Type B pancreatic cell (in vitro differentiated cells): Measurements from ENCODE around the gene CERS6. TPM values are rescaled to one million over a fixed set of nuclear protein-coding genes. Genes with fewer than 3 reads are reported as not detected.
"Not testable (repeated sequence)": the region's sequence is repeated elsewhere in the genome, so short reads cannot be mapped to it uniquely, and the experiment has no call there.

ENCODE experiments used
- DNase-seq: peaks from one replicate; pipeline ENCODE4 v3.0.0; 2021; ENCODE audit warnings: mixed read lengths; ENCODE audit not compliant: unreplicated experiment; ENCODE audit errors: extremely low spot score
- H3K27ac Mint-ChIP-seq: 2 replicates; pipeline ENCODE4 v1.8.0; 2021; ENCODE audit warnings: mild to moderate bottlenecking, mixed read lengths
- H3K27me3 Mint-ChIP-seq: 2 replicates; pipeline ENCODE4 v1.8.0; 2021; ENCODE audit warnings: mixed read lengths
- H3K36me3 Mint-ChIP-seq: 2 replicates; pipeline ENCODE4 v1.8.0; 2021; ENCODE audit warnings: mixed read lengths
- H3K4me1 Mint-ChIP-seq: one replicate; pipeline ENCODE4 v1.8.0; 2021; ENCODE audit warnings: mixed read lengths; ENCODE audit not compliant: unreplicated experiment
- H3K4me3 Mint-ChIP-seq: 2 replicates; pipeline ENCODE4 v1.8.0; 2021; ENCODE audit warnings: mild to moderate bottlenecking, mixed read lengths
- H3K9me3 Mint-ChIP-seq: 2 replicates; pipeline ENCODE4 v1.8.0; 2021; ENCODE audit warnings: mixed read lengths
- CTCF ChIP-seq: fragments of 200-600 bp; sonication (generic); conservative IDR thresholded peaks from 2 replicates; pipeline ENCODE4 v1.5.0; 2021; ENCODE audit warnings: antibody characterized with exemption, mild to moderate bottlenecking
- total RNA-seq: library from RNA; stranded (reverse); gene quantifications from 2 replicates; pipeline ENCODE4 v1.2.1, GENCODE V29; 2021; ENCODE audit warnings: low replicate concordance

Gene CERS6
- total RNA-seq, 1 donor from 2014 or later = 43.0 TPM

- H3K4me3 Mint-ChIP-seq = no peak overlapping the region
- no peaks in the 10 kb centered on the region for H3K36me3 Mint-ChIP-seq
- peaks cover 8% of the 10 kb centered on the region for H3K9me3 Mint-ChIP-seq
- no peak for TF ChIP-seq CTCF
- no peak overlapping the region for H3K27ac Mint-ChIP-seq
- no peaks in the 10 kb centered on the region for H3K4me1 Mint-ChIP-seq
- no peaks in the 10 kb centered on the region for H3K27me3 Mint-ChIP-seq
- DNase-seq = no peak
Observed at GRCh38 chr2:168787098-168787781, 331.2 kb downstream of the CERS6 start.

- H3K9me3 Mint-ChIP-seq = peaks cover 4% of the 10 kb centered on the region
- no peak overlapping the region for H3K27ac Mint-ChIP-seq
- DNase-seq = no peak
- no peak for TF ChIP-seq CTCF
- H3K4me1 Mint-ChIP-seq = no peaks in the 10 kb centered on the region
- no peaks in the 10 kb centered on the region for H3K27me3 Mint-ChIP-seq
- H3K4me3 Mint-ChIP-seq = no peak overlapping the region
- no peaks in the 10 kb centered on the region for H3K36me3 Mint-ChIP-seq
Observed at GRCh38 chr2:168787782-168788376, 331.8 kb downstream of the CERS6 start.

DNA sequence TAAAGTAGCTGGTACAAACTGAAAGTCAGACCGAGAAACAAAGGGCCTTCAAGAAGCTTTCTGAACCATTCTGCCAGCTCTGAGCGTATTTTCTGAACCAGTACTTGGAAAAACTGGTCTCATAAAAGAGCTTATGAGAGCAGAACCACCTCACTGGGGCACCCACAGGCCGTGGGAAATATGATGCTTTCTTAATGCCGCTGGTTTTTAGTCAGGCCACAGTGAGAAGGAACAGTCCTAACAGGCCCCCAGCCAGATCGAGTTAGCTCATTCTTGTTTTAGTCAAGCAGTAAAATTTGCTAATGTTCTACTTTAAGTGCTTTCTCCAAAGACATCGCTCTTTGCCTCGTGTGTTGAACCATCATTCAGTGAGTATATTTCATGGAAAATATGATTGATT, 333.7 kb downstream of the CERS6 start:
- no peak for DNase-seq
- TF ChIP-seq CTCF = no peak
- H3K9me3 Mint-ChIP-seq = peaks cover 4% of the 10 kb centered on the region
- no peaks in the 10 kb centered on the region for H3K27me3 Mint-ChIP-seq
- H3K4me1 Mint-ChIP-seq = no peaks in the 10 kb centered on the region
- H3K27ac Mint-ChIP-seq = no peak overlapping the region
- H3K4me3 Mint-ChIP-seq = no peak overlapping the region
- no peaks in the 10 kb centered on the region for H3K36me3 Mint-ChIP-seq

DNA sequence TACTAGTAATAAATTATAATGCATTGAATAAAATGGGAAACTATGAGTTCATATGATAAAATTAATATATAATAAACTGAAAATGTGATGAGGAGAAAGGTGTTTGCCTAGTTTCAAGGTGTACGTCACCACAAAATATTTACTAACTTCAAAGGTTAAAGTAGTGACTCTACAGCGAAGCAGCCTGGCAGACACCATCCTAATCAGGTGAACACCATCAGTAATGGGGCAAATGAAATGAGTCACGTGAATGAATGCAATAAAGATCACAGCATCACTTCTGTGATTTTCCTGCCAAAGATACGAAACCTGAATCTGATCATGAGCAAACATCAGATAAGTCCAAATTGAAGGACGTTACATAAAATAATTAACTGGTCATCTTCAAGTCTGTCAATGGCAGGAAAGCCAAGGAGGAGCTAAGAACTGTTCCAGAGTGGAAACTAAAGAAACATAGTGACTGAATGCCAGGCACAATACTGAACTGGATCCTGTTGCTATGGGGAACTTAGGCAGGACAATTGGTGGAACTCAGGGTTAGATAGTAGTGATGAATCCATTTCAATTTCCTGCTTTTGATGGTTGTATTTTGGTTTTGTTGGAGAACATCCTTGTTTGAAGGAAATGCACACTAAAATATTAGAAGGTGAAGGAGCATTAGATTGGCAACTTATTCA, 334.3 kb downstream of the CERS6 start:
- H3K4me1 Mint-ChIP-seq = no peaks in the 10 kb centered on the region
- no peak overlapping the region for H3K4me3 Mint-ChIP-seq
- DNase-seq = no peak
- no peak for TF ChIP-seq CTCF
- H3K9me3 Mint-ChIP-seq = peaks cover 4% of the 10 kb centered on the region
- no peak overlapping the region for H3K27ac Mint-ChIP-seq
- no peaks in the 10 kb centered on the region for H3K27me3 Mint-ChIP-seq
- H3K36me3 Mint-ChIP-seq = no peaks in the 10 kb centered on the region

GRCh38 chr2:168791140-168791539, 335.1 kb downstream of the CERS6 start:
- H3K36me3 Mint-ChIP-seq, H3K27me3 Mint-ChIP-seq, H3K27ac Mint-ChIP-seq, H3K4me3 Mint-ChIP-seq, DNase-seq, H3K9me3 Mint-ChIP-seq, H3K4me1 Mint-ChIP-seq: not testable (repeated sequence)

DNA sequence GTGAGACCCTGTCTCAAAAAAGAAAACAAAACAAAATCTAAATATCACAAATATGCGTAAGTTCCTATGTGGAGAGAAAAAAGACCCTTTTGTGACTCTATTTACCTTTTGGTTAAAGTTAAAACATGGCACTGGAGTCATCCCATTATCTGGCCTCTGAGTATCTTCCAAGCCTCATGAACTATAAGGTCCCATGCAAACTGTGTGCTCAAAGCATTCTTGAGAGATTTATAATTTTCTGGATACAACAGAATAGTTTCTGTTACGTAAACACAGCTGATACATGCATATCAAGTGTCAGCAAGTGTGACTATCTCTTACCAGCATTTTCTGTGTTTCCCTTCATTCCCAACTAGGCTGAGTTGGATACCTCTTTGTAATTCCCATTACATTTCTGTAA, 337.5 kb downstream of the CERS6 start:
- no peak overlapping the region for H3K27ac Mint-ChIP-seq
- no peaks in the 10 kb centered on the region for H3K27me3 Mint-ChIP-seq
- peaks cover 4% of the 10 kb centered on the region for H3K9me3 Mint-ChIP-seq
- no peak for TF ChIP-seq CTCF
- peaks cover 10% of the 10 kb centered on the region for H3K4me1 Mint-ChIP-seq
- no peak overlapping the region for H3K4me3 Mint-ChIP-seq
- no peaks in the 10 kb centered on the region for H3K36me3 Mint-ChIP-seq
- DNase-seq = no peak
